Heart right ventricle (tissue), 16 donors: ENCODE results near the gene PCBP3. TPM values are rescaled to one million over a fixed set of nuclear protein-coding genes. Genes with fewer than 3 reads are reported as not detected.
A peak's percentile ranks its signal among the peaks of the same experiment; 100 is the strongest.

Experiments used
- ATAC-seq, 8 donors: fragments of 200-7000 bp; cut with Tn5 transposase; one replicate each; pipeline ENCODE4 v1.9.1; 2020; ENCODE audit warnings: mild to moderate bottlenecking in 8 of 8, moderate library complexity in 8 of 8, moderate number of reproducible peaks in 1 of 8
- DNase-seq, 2 donors: peaks; one replicate each; pipeline ENCODE4 v3.0.0-alpha.2; 2020
- H3K27ac ChIP-seq, 10 donors: fragments of 200-600 bp; sonication (generic) in 2 of 10; one replicate each; pipeline versions ENCODE4 v1.5.0 to v1.8.0; 2020 to 2022; ENCODE audit warnings: mild to moderate bottlenecking in 3 of 10
- H3K27me3 ChIP-seq, 7 donors: fragments of 200-600 bp; one replicate each; pipeline ENCODE4 v1.8.0; 2021 to 2022; ENCODE audit warnings: mild to moderate bottlenecking in 2 of 7
- H3K36me3 ChIP-seq, 9 donors: fragments of 200-600 bp; sonication (generic) in 1 of 9; one replicate each; pipeline versions ENCODE4 v1.5.0 to v1.8.0; 2020 to 2022; ENCODE audit warnings: mild to moderate bottlenecking in 2 of 9
- H3K4me1 ChIP-seq, 9 donors: fragments of 200-600 bp; sonication (generic) in 1 of 9; one replicate each; pipeline versions ENCODE4 v1.5.0 to v1.8.0; 2020 to 2022; ENCODE audit warnings: mild to moderate bottlenecking in 4 of 9
- H3K4me3 ChIP-seq, 10 donors: fragments of 200-600 bp; sonication (generic) in 2 of 10; one replicate each; pipeline versions ENCODE4 v1.5.0 to v1.8.0; 2020 to 2022; ENCODE audit warnings: mild to moderate bottlenecking in 7 of 10, moderate library complexity in 2 of 10
- H3K9me3 ChIP-seq, 11 donors: fragments of 200-600 bp in 10 of 11; sonication (generic) in 2 of 11; one replicate each; pipeline versions ENCODE4 v1.5.0 to v1.8.0; 2013 to 2022; ENCODE audit warnings: mild to moderate bottlenecking in 2 of 11, control low read depth in 1 of 11, moderate library complexity in 1 of 11
- WGBS, 2 donors: extraction: QIAGEN DNeasy Blood & Tissue Kit; methylation state at CpG; one replicate each; pipeline ENCODE4 v1.1.7; 2013; ENCODE audit warnings: inconsistent platforms in 1 of 2; 5-methylcytosine and 5-hydroxymethylcytosine counted together
- intact Hi-C, 10 donors: fragments of 100-400 bp; cut with DNase I; formaldehyde crosslinking; loops; one replicate each; pipeline versions ENCODE4 v1.11.1 to v1.14.2; 2022
- polyA plus RNA-seq, 2 donors: library from polyadenylated mRNA; stranded (reverse); fragments of 200-250 nt; gene quantifications; one replicate each; pipeline ENCODE4 v1.2.3, GENCODE V29; 2013
- total RNA-seq, 10 donors: library from RNA; stranded (reverse); fragmentation: NEBNext Ultra II Directional in 3 of 10; extraction: Animal tissue kit (Norgen Biotek cat#: 25700) in 3 of 10; gene quantifications; one replicate each; pipeline versions ENCODE4 v1.2.1 to v1.2.4, GENCODE V29; 2021 to 2023
- TF ChIP-seq, protein P1 (sequence below), 9 donors: fragments of 200-600 bp; sonication (generic) in 2 of 9; IDR thresholded peaks; one replicate each; pipeline versions ENCODE4 v1.5.0 to v1.8.0; 2021 to 2022; ENCODE audit warnings: antibody characterized with exemption in 9 of 9, mild to moderate bottlenecking in 5 of 9, moderate library complexity in 1 of 9
- donor health status: Arrhythmogenic right ventricular cardiomyopathy.
- donor health status: ischemic (EF 13 %, LVEDD 7.1; RV severe dilation, severe dysfunction).
- donor health status: healthy with polysubstance abuse.
- donor health status: DM: no; HTN: yes; CAD: no.
- donor health status: DM: no; HTN: no; CAD: no.
- donor health status: ischemic (EF 25% LVEDD 6.9; RV normal size, moderate dysfunction).
- donor health status: ischemic (EF 25% LVEDD 5.7; RV mildly dilated, moderate dysfunction).
- donor health status: healthy.
- donor health status: DM: yes; HTN: yes; CAD: no.
- donor health status: Ischemic cardiomyopathy.
- donor health status: ischemic (EF 35%, LVEDD 5.7; RV mildly dilated, moderate dysfunction).
- donor health status: nonischemic (EF 11% LVEDD 7.7; RV severe dilation, severe dysfunction).
- donor health status: DM: yes; HTN: yes; CAD: no.
- donor health status: PGD.
- donor health status: ischemic (EF 29% LVEDD 5.4; RV normal size, mild dysfunction).
- donor health status: nonischemic (EF 23%, LVEDD 6.1; RV moderate dilation, normal function).

The PCBP3 gene
- total and polyA plus RNA-seq, 12 donors, result 0.25 to 11.3 (median 1.2) TPM

GRCh38 chr21:45636951-45637646, 6.4 kb upstream of the PCBP3 start:
- no peaks in the 10 kb centered on the region for H3K9me3 ChIP-seq
- intact Hi-C loops, result no loop called here
- WGBS, 2 donors, result 75 to 84% methylated on average over 27 to 28 of the region's 33 CpGs
- TF ChIP-seq, protein P1, sequence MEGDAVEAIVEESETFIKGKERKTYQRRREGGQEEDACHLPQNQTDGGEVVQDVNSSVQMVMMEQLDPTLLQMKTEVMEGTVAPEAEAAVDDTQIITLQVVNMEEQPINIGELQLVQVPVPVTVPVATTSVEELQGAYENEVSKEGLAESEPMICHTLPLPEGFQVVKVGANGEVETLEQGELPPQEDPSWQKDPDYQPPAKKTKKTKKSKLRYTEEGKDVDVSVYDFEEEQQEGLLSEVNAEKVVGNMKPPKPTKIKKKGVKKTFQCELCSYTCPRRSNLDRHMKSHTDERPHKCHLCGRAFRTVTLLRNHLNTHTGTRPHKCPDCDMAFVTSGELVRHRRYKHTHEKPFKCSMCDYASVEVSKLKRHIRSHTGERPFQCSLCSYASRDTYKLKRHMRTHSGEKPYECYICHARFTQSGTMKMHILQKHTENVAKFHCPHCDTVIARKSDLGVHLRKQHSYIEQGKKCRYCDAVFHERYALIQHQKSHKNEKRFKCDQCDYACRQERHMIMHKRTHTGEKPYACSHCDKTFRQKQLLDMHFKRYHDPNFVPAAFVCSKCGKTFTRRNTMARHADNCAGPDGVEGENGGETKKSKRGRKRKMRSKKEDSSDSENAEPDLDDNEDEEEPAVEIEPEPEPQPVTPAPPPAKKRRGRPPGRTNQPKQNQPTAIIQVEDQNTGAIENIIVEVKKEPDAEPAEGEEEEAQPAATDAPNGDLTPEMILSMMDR (IDR thresholded peaks at IDR 0.05), result no peak
- no peak overlapping the region for H3K27ac ChIP-seq
- peaks cover 0 to 27% (median 0%) of the 10 kb centered on the region in 9 donors for H3K4me1 ChIP-seq
- no peak for DNase-seq
- H3K27me3 ChIP-seq, result peaks cover 0 to 10% (median 5%) of the 10 kb centered on the region in 7 donors
- H3K4me3 ChIP-seq, result no peak overlapping the region
- peak in 1 of 8 donors; percentile 8 for ATAC-seq
- no peaks in the 10 kb centered on the region for H3K36me3 ChIP-seq

GRCh38 chr21:45637883-45638282, 5.6 kb upstream of the PCBP3 start:
- intact Hi-C loops, result no loop called here
- TF ChIP-seq, protein P1 (IDR thresholded peaks at IDR 0.05), result no peak
- WGBS, 2 donors, result 73 to 76% methylated on average over 13 of the region's 13 CpGs
- Histone ChIP-seq H3K27me3 (peaks cover 0 to 14% (median 6%) of the 10 kb centered on the region in 7 donors), H3K9me3 (no peaks in the 10 kb centered on the region), H3K4me3 (no peak overlapping the region), H3K36me3 (no peaks in the 10 kb centered on the region), H3K27ac (no peak overlapping the region), H3K4me1 (peaks cover 0 to 27% (median 0%) of the 10 kb centered on the region in 9 donors)
- ATAC-seq, result no peak
- no peak for DNase-seq

DNA sequence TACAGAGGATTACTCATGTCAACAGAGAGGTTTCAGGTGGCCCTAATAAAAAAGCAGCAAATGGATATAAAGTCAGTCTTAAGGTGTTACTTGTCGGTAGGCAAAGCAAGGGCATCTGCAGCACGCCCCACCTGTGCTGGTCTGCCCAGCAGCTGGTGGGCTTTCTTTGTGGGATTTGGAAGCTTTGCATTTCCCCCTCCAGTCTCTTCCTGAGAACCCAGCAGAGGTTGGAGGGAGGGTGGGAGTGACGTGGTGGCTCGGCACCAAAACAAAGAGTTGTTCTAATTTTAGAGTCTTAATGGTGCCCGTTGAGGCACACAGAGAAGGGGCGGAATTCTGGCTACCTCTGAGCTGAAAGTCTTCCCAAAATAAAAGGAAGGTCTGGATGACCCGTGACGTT, 4.8 kb upstream of the PCBP3 start:
- 27 to 37% methylated on average over 8 of the region's 8 CpGs for WGBS, 2 donors

DNA sequence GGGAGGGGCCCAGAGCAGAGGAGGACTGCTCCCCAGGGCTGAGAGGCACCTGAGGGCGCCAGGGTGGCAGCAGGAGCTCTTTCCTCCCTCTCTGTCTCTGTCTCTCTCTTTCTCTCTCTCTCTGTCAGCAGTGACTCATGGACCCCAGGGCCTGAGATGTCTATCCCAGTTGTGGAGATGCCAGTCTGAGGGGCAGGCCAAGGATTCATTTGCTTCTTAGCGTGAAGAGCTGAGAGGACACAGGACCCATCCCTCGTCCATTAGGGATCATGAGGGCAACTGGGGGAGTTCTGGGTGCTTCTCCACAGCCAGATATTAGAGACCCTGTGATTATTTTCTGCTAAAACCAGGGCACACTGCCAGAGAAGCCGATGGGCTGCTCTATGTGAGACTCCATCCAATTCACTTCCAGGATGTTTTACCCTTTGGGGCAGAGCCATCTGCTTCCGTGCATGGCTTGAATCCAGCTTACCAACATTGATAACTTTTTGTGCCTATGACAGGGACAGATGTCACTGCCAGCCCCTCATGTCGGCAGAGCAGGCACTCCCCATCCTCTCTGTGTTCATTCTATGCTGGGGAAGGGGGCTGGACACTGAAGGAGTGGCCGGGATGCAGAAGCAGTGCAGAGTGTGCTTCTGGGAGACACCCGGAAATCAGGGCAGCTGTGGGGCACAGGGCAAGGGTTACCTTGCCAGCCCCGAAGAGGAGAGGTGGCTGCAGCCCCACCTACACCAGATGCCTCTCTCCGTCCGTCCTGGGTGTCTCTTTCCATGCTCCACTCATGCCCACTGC, 4.1 kb upstream of the PCBP3 start:
- ATAC-seq (no peak), DNase-seq (no peak)
- H3K36me3 ChIP-seq, result no peaks in the 10 kb centered on the region
- H3K4me3 ChIP-seq, result no peak overlapping the region
- intact Hi-C loops, result no loop called here
- TF ChIP-seq, protein P1 (IDR thresholded peaks at IDR 0.05), result no peak
- peaks cover 0 to 16% (median 10%) of the 10 kb centered on the region in 7 donors for H3K27me3 ChIP-seq
- 60 to 61% methylated on average over 11 of the region's 11 CpGs for WGBS, 2 donors
- no peaks in the 10 kb centered on the region for H3K9me3 ChIP-seq
- no peak overlapping the region for H3K27ac ChIP-seq
- H3K4me1 ChIP-seq, result peaks cover 0 to 30% (median 5%) of the 10 kb centered on the region in 9 donors

More for the DNA sequence above, 4.8 kb upstream of the PCBP3 start:
- peaks cover 0 to 14% (median 6%) of the 10 kb centered on the region in 7 donors for H3K27me3 ChIP-seq
- DNase-seq, result no peak
- intact Hi-C loops, result no loop called here
- no peaks in the 10 kb centered on the region for H3K36me3 ChIP-seq
- no peak overlapping the region for H3K27ac ChIP-seq
- peaks cover 0 to 27% (median 0%) of the 10 kb centered on the region in 9 donors for H3K4me1 ChIP-seq
- TF ChIP-seq, protein P1 (IDR thresholded peaks at IDR 0.05), result no peak
- no peaks in the 10 kb centered on the region for H3K9me3 ChIP-seq
- no peak overlapping the region for H3K4me3 ChIP-seq
- no peak for ATAC-seq
